WTC11 (cell line): ENCODE results near the gene CPNE8. TPM values are rescaled to one million over a fixed set of nuclear protein-coding genes. Genes with fewer than 3 reads are reported as not detected.

ENCODE experiments used
- ATAC-seq: fragments of 200-7000 bp; cut with Tn5 transposase; 2 replicates; pipeline ENCODE4 v1.10.0; 2021; ENCODE audit warnings: mild to moderate bottlenecking, moderate library complexity
- CTCF ChIA-PET: fragments of 300-600 bp; sonication (Branson Sonifier 250); formaldehyde crosslinking; loops from one replicate; lab custom pipeline; 2021; ENCODE audit warnings: antibody characterized with exemption; lab: Charles Lee
- POLR2A ChIA-PET: fragments of 350-600 bp; sonication (Branson Sonifier 250); formaldehyde crosslinking; loops from one replicate; lab custom pipeline; 2021; ENCODE audit warnings: antibody characterized with exemption; lab: Charles Lee
- DNase-seq: peaks from one replicate; pipeline ENCODE4 v3.0.0; 2021; ENCODE audit warnings: low spot score
- H3K27ac Mint-ChIP-seq: 2 replicates; pipeline ENCODE4 v1.8.0; 2021; ENCODE audit warnings: mixed read lengths
- H3K27me3 Mint-ChIP-seq: 2 replicates; pipeline ENCODE4 v1.8.0; 2021; ENCODE audit warnings: low read depth, mild to moderate bottlenecking, moderate library complexity, mixed read lengths
- H3K36me3 Mint-ChIP-seq: 2 replicates; pipeline ENCODE4 v1.8.0; 2021; ENCODE audit warnings: mixed read lengths
- H3K4me1 Mint-ChIP-seq: 2 replicates; pipeline ENCODE4 v1.8.0; 2022; ENCODE audit warnings: mixed read lengths
- H3K4me3 Mint-ChIP-seq: 2 replicates; pipeline ENCODE4 v1.8.0; 2021; ENCODE audit warnings: mild to moderate bottlenecking, moderate library complexity, mixed read lengths
- H3K9me3 Mint-ChIP-seq: 2 replicates; pipeline ENCODE4 v1.8.0; 2021; ENCODE audit warnings: mixed read lengths
- CREM ChIP-seq: sonication (generic); formaldehyde crosslinking; IDR thresholded peaks from 2 replicates; pipeline ENCODE4 v1.8.1; 2022; ENCODE audit warnings: mild to moderate bottlenecking, missing genetic modification reagents, moderate library complexity
- FOXJ3 ChIP-seq: sonication (generic); formaldehyde crosslinking; IDR thresholded peaks from 2 replicates; pipeline ENCODE4 v1.9.0; 2021; ENCODE audit warnings: missing genetic modification reagents, mild to moderate bottlenecking, borderline replicate concordance
- FOXK1 ChIP-seq: sonication (generic); formaldehyde crosslinking; IDR thresholded peaks from 2 replicates; pipeline ENCODE4 v1.8.0; 2022; ENCODE audit warnings: mild to moderate bottlenecking, moderate library complexity, missing genetic modification reagents
- JUN ChIP-seq: sonication (generic); formaldehyde crosslinking; IDR thresholded peaks from 2 replicates; pipeline ENCODE4 v1.8.0; 2023; ENCODE audit warnings: mild to moderate bottlenecking, missing genetic modification reagents
- MYBL2 ChIP-seq: sonication (generic); formaldehyde crosslinking; IDR thresholded peaks from 2 replicates; pipeline ENCODE4 v1.8.1; 2023; ENCODE audit warnings: mild to moderate bottlenecking, moderate library complexity, missing genetic modification reagents
- NFYB ChIP-seq: sonication (generic); formaldehyde crosslinking; conservative IDR thresholded peaks from 2 replicates; pipeline ENCODE4 v1.8.0; 2022; ENCODE audit warnings: low read depth, missing genetic modification reagents
- NR1H2 ChIP-seq: sonication (generic); formaldehyde crosslinking; IDR thresholded peaks from 2 replicates; pipeline ENCODE4 v1.9.0; 2021; ENCODE audit warnings: mild to moderate bottlenecking, moderate library complexity, missing genetic modification reagents
- NR2C2 ChIP-seq: sonication (generic); formaldehyde crosslinking; IDR thresholded peaks from 2 replicates; pipeline ENCODE4 v1.8.0; 2022; ENCODE audit warnings: mild to moderate bottlenecking, missing genetic modification reagents
- NR3C1 ChIP-seq: sonication (generic); formaldehyde crosslinking; conservative IDR thresholded peaks from 2 replicates; pipeline ENCODE4 v1.8.1; 2023; ENCODE audit warnings: low read depth, mild to moderate bottlenecking, missing genetic modification reagents
- OVOL2 ChIP-seq: fragments of 250-450 bp; sonication (Bioruptor Pico); IDR thresholded peaks from 2 replicates; pipeline ENCODE4 v1.9.0; 2021; ENCODE audit warnings: mild to moderate bottlenecking, borderline replicate concordance
- PRRX2 ChIP-seq: fragments of 250-450 bp; sonication (Bioruptor Pico); IDR thresholded peaks from 2 replicates; pipeline ENCODE4 v1.8.0; 2021; ENCODE audit warnings: mild to moderate bottlenecking
- RELA ChIP-seq: sonication (generic); formaldehyde crosslinking; IDR thresholded peaks from 2 replicates; pipeline ENCODE4 v1.8.1; 2022; ENCODE audit warnings: missing genetic modification reagents, mild to moderate bottlenecking, borderline replicate concordance
- SOX15 ChIP-seq: fragments of 250-450 bp; sonication (Bioruptor Pico); IDR thresholded peaks from 2 replicates; pipeline ENCODE4 v1.9.0; 2021; ENCODE audit warnings: mild to moderate bottlenecking
- ZNF416 ChIP-seq: fragments of 250-450 bp; sonication (Bioruptor Pico); IDR thresholded peaks from 2 replicates; pipeline ENCODE4 v1.9.0; 2021; ENCODE audit warnings: mild to moderate bottlenecking, inconsistent platforms
- ZNF423 ChIP-seq: fragments of 250-450 bp; sonication (Bioruptor Pico); IDR thresholded peaks from 2 replicates; pipeline ENCODE4 v2.1.2; 2022; ENCODE audit warnings: mild to moderate bottlenecking, moderate library complexity
- total RNA-seq: library from RNA; stranded (reverse); gene quantifications from 3 replicates; pipeline ENCODE4 v1.2.3, GENCODE V29; 2021
- TF ChIP-seq, protein P1 (sequence below): sonication (generic); formaldehyde crosslinking; IDR thresholded peaks from 2 replicates; pipeline ENCODE4 v1.8.1; 2022; ENCODE audit warnings: mild to moderate bottlenecking, missing genetic modification reagents, moderate library complexity, borderline replicate concordance
- TF ChIP-seq, protein P2 (sequence below): sonication (generic); formaldehyde crosslinking; IDR thresholded peaks from 2 replicates; pipeline ENCODE4 v1.8.1; 2023; ENCODE audit warnings: mild to moderate bottlenecking, missing genetic modification reagents, moderate library complexity
- TF ChIP-seq, protein P3 (sequence below): sonication (generic); formaldehyde crosslinking; conservative IDR thresholded peaks from 2 replicates; pipeline ENCODE4 v1.8.1; 2022; ENCODE audit warnings: mild to moderate bottlenecking, missing genetic modification reagents
- TF ChIP-seq, protein P4 (sequence below): fragments of 250-450 bp; sonication (Bioruptor Pico); IDR thresholded peaks from 2 replicates; pipeline ENCODE4 v2.1.2; 2022; ENCODE audit warnings: mild to moderate bottlenecking, moderate library complexity
- TF ChIP-seq, protein P5 (sequence below): sonication (generic); formaldehyde crosslinking; IDR thresholded peaks from 2 replicates; pipeline ENCODE4 v1.8.0; 2022; ENCODE audit warnings: mild to moderate bottlenecking, missing genetic modification reagents
- TF ChIP-seq, protein P6 (sequence below): sonication (generic); formaldehyde crosslinking; conservative IDR thresholded peaks from 2 replicates; pipeline ENCODE4 v1.8.1; 2023; ENCODE audit warnings: mild to moderate bottlenecking, low read depth, missing genetic modification reagents, moderate library complexity
- TF ChIP-seq, protein P7 (sequence below): fragments of 250-450 bp; sonication (Bioruptor Pico); IDR thresholded peaks from 2 replicates; pipeline ENCODE4 v1.9.0; 2021; ENCODE audit warnings: mild to moderate bottlenecking, borderline replicate concordance

The CPNE8 gene
- total RNA-seq, 1 experiment from 2014 or later, result 8.3 TPM

DNA sequence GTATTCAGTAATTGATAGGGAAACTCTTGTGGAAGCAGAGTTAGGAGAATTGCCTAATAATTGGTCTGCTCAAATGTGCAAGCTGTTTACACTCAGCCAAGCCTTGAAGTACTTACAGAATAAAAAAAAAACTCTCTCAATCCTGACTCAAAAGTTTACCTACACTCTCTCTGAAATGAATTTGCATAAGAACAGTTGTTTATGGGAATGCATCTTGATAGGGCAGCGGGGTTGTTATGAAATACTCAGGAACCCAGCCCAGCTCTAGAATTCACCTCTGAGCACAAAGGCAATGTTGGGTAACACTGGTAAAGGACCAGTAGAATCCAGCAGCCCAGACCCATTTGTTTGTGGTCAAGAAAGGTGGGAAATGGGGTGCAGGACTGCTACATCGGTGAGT lies 267.0 kb downstream of the CPNE8 start:
- DNase-seq (no peak), ATAC-seq (no peak)
- peaks cover 2% of the 10 kb centered on the region for H3K36me3 Mint-ChIP-seq
- POLR2A ChIA-PET, result no interaction called here
- peaks cover 4% of the 10 kb centered on the region; the same call in 1 of the 2 replicates for H3K4me1 Mint-ChIP-seq
- H3K27me3 Mint-ChIP-seq, result no peaks in the 10 kb centered on the region
- H3K9me3 Mint-ChIP-seq, result peaks cover 22% of the 10 kb centered on the region
- TF ChIP-seq MYBL2 (CRISPR knock-in tag), result no peak
- TF ChIP-seq, protein P1, sequence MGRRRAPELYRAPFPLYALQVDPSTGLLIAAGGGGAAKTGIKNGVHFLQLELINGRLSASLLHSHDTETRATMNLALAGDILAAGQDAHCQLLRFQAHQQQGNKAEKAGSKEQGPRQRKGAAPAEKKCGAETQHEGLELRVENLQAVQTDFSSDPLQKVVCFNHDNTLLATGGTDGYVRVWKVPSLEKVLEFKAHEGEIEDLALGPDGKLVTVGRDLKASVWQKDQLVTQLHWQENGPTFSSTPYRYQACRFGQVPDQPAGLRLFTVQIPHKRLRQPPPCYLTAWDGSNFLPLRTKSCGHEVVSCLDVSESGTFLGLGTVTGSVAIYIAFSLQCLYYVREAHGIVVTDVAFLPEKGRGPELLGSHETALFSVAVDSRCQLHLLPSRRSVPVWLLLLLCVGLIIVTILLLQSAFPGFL, result no peak
- TF ChIP-seq, protein P2, sequence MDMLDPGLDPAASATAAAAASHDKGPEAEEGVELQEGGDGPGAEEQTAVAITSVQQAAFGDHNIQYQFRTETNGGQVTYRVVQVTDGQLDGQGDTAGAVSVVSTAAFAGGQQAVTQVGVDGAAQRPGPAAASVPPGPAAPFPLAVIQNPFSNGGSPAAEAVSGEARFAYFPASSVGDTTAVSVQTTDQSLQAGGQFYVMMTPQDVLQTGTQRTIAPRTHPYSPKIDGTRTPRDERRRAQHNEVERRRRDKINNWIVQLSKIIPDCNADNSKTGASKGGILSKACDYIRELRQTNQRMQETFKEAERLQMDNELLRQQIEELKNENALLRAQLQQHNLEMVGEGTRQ (CRISPR knock-in tag), result no peak
- TF ChIP-seq CREM (CRISPR knock-in tag), result no peak
- TF ChIP-seq NFYB (CRISPR knock-in tag), result no peak
- TF ChIP-seq, protein P3, sequence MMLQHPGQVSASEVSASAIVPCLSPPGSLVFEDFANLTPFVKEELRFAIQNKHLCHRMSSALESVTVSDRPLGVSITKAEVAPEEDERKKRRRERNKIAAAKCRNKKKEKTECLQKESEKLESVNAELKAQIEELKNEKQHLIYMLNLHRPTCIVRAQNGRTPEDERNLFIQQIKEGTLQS (CRISPR knock-in tag), result no peak
- no peak for TF ChIP-seq NR3C1 (CRISPR knock-in tag)
- TF ChIP-seq RELA, result no peak
- TF ChIP-seq, protein P4, sequence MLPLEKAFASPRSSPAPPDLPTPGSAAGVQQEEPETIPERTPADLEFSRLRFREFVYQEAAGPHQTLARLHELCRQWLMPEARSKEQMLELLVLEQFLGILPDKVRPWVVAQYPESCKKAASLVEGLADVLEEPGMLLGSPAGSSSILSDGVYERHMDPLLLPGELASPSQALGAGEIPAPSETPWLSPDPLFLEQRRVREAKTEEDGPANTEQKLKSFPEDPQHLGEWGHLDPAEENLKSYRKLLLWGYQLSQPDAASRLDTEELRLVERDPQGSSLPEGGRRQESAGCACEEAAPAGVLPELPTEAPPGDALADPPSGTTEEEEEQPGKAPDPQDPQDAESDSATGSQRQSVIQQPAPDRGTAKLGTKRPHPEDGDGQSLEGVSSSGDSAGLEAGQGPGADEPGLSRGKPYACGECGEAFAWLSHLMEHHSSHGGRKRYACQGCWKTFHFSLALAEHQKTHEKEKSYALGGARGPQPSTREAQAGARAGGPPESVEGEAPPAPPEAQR (CRISPR knock-in tag), result no peak
- TF ChIP-seq NR2C2 (CRISPR knock-in tag), result no peak
- TF ChIP-seq, protein P5, sequence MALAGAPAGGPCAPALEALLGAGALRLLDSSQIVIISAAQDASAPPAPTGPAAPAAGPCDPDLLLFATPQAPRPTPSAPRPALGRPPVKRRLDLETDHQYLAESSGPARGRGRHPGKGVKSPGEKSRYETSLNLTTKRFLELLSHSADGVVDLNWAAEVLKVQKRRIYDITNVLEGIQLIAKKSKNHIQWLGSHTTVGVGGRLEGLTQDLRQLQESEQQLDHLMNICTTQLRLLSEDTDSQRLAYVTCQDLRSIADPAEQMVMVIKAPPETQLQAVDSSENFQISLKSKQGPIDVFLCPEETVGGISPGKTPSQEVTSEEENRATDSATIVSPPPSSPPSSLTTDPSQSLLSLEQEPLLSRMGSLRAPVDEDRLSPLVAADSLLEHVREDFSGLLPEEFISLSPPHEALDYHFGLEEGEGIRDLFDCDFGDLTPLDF (CRISPR knock-in tag), result no peak
- no peak for TF ChIP-seq SOX15
- no peak for TF ChIP-seq OVOL2 (CRISPR knock-in tag)
- no peak for TF ChIP-seq JUN (CRISPR knock-in tag)
- TF ChIP-seq, protein P6, sequence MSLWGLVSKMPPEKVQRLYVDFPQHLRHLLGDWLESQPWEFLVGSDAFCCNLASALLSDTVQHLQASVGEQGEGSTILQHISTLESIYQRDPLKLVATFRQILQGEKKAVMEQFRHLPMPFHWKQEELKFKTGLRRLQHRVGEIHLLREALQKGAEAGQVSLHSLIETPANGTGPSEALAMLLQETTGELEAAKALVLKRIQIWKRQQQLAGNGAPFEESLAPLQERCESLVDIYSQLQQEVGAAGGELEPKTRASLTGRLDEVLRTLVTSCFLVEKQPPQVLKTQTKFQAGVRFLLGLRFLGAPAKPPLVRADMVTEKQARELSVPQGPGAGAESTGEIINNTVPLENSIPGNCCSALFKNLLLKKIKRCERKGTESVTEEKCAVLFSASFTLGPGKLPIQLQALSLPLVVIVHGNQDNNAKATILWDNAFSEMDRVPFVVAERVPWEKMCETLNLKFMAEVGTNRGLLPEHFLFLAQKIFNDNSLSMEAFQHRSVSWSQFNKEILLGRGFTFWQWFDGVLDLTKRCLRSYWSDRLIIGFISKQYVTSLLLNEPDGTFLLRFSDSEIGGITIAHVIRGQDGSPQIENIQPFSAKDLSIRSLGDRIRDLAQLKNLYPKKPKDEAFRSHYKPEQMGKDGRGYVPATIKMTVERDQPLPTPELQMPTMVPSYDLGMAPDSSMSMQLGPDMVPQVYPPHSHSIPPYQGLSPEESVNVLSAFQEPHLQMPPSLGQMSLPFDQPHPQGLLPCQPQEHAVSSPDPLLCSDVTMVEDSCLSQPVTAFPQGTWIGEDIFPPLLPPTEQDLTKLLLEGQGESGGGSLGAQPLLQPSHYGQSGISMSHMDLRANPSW (CRISPR knock-in tag), result no peak
- TF ChIP-seq ZNF423, result no peak
- TF ChIP-seq NR1H2 (CRISPR knock-in tag), result no peak
- no peak for TF ChIP-seq ZNF416 (CRISPR knock-in tag)
- TF ChIP-seq FOXJ3, result no peak
- TF ChIP-seq PRRX2, result no peak
- no peak overlapping the region for H3K27ac Mint-ChIP-seq
- no peak overlapping the region for H3K4me3 Mint-ChIP-seq
- CTCF ChIA-PET, result no interaction called here

DNA sequence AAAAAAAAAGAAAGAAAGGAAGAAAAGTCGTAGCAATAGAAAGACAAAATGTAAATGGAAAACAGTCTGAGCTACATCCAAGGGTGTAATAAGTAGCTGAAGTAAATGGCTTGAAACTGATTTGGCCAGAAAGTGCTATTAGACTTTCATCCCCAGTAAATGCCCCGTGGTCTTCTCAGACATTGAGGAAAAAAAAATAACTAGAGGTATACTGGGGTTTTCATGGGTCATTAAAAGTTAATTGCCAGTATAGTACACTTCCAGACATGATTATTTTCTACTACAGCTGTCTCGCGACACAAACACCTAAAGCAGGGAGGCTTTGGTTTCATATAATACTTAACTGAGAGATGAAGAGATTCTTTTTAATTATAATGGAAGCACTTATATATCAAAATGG lies 271.9 kb downstream of the CPNE8 start:
- Mint-ChIP-seq H3K4me1 (peaks cover 3% of the 10 kb centered on the region; the same call in 1 of the 2 replicates), H3K36me3 (no peaks in the 10 kb centered on the region), H3K9me3 (peaks cover 8% of the 10 kb centered on the region; the same call in 1 of the 2 replicates), H3K27ac (no peak overlapping the region), H3K4me3 (no peak overlapping the region), H3K27me3 (no peaks in the 10 kb centered on the region)
- ChIA-PET CTCF (no interaction called here), POLR2A (no interaction called here)
- no peak for DNase-seq
- ATAC-seq, result no peak
- TF ChIP-seq FOXK1 (CRISPR knock-in tag), result no peak
- TF ChIP-seq, protein P7, sequence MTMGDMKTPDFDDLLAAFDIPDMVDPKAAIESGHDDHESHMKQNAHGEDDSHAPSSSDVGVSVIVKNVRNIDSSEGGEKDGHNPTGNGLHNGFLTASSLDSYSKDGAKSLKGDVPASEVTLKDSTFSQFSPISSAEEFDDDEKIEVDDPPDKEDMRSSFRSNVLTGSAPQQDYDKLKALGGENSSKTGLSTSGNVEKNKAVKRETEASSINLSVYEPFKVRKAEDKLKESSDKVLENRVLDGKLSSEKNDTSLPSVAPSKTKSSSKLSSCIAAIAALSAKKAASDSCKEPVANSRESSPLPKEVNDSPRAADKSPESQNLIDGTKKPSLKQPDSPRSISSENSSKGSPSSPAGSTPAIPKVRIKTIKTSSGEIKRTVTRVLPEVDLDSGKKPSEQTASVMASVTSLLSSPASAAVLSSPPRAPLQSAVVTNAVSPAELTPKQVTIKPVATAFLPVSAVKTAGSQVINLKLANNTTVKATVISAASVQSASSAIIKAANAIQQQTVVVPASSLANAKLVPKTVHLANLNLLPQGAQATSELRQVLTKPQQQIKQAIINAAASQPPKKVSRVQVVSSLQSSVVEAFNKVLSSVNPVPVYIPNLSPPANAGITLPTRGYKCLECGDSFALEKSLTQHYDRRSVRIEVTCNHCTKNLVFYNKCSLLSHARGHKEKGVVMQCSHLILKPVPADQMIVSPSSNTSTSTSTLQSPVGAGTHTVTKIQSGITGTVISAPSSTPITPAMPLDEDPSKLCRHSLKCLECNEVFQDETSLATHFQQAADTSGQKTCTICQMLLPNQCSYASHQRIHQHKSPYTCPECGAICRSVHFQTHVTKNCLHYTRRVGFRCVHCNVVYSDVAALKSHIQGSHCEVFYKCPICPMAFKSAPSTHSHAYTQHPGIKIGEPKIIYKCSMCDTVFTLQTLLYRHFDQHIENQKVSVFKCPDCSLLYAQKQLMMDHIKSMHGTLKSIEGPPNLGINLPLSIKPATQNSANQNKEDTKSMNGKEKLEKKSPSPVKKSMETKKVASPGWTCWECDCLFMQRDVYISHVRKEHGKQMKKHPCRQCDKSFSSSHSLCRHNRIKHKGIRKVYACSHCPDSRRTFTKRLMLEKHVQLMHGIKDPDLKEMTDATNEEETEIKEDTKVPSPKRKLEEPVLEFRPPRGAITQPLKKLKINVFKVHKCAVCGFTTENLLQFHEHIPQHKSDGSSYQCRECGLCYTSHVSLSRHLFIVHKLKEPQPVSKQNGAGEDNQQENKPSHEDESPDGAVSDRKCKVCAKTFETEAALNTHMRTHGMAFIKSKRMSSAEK (CRISPR knock-in tag), result no peak
